HG02884 (cell line): ENCODE results near the gene PDZRN3.

ENCODE experiments used
- ATAC-seq: cut with Tn5 transposase; IDR thresholded peaks from one replicate; pipeline ENCODE4 v1.9.1; 2021; ENCODE audit warnings: mild to moderate bottlenecking, moderate library complexity; ENCODE audit not compliant: unreplicated experiment

Gene PDZRN3

GRCh38 chr3:73353649-73354217, 271.0 kb downstream of the PDZRN3 start:
- no peak for ATAC-seq

GRCh38 chr3:73352841-73353645, 271.7 kb downstream of the PDZRN3 start:
- ATAC-seq: no peak

GRCh38 chr3:73351423-73352071, 273.2 kb downstream of the PDZRN3 start:
- ATAC-seq: no peak

- no peak for ATAC-seq
Observed at GRCh38 chr3:73350996-73351395, 273.7 kb downstream of the PDZRN3 start.

- ATAC-seq: no peak
Observed at GRCh38 chr3:73349657-73350056, 275.1 kb downstream of the PDZRN3 start.

GRCh38 chr3:73342077-73342476, 282.7 kb downstream of the PDZRN3 start:
- ATAC-seq: no peak

- ATAC-seq: no peak
Observed at GRCh38 chr3:73341272-73341935, 283.3 kb downstream of the PDZRN3 start.

- ATAC-seq: no peak
Observed at GRCh38 chr3:73332558-73332957, 292.2 kb downstream of the PDZRN3 start.
